Right lobe of liver (tissue), 6 donors: ENCODE measurements around the gene CFAP100. TPM values are rescaled to one million over a fixed set of nuclear protein-coding genes. Genes with fewer than 3 reads are reported as not detected.

ENCODE experiments used
- ATAC-seq, 4 donors: fragments of 200-7000 bp; cut with Tn5 transposase; one replicate each; pipeline ENCODE4 v1.9.1; 2020; ENCODE audit warnings: mild to moderate bottlenecking in 4 of 4, moderate library complexity in 4 of 4
- DNase-seq, 3 donors: peaks; one replicate each; pipeline ENCODE4 v3.0.0-alpha.2; 2020
- H3K27ac ChIP-seq, 3 donors: fragments of 200-600 bp; one replicate each; pipeline ENCODE4 v1.8.0; 2022
- H3K27me3 ChIP-seq, 2 donors: fragments of 200-600 bp; one replicate each; pipeline ENCODE4 v1.8.0; 2022
- H3K36me3 ChIP-seq, 4 donors: fragments of 200-600 bp; sonication (generic) in 1 of 4; one replicate each; pipeline versions ENCODE4 v1.5.1 to v1.8.0; 2017 to 2022; ENCODE audit warnings: control low read depth in 1 of 4
- H3K4me1 ChIP-seq, 4 donors: fragments of 200-600 bp; sonication (generic) in 1 of 4; one replicate each; pipeline versions ENCODE4 v1.5.1 to v1.8.0; 2017 to 2022; ENCODE audit warnings: control low read depth in 1 of 4
- H3K4me3 ChIP-seq, 3 donors: fragments of 200-600 bp; one replicate each; pipeline ENCODE4 v1.8.0; 2022
- H3K9me3 ChIP-seq, 4 donors: fragments of 200-600 bp; sonication (generic) in 1 of 4; one replicate each; pipeline versions ENCODE4 v1.5.1 to v1.8.0; 2017 to 2022; ENCODE audit warnings: control low read depth in 1 of 4
- POLR2A ChIP-seq: fragments of 450-650 bp; IDR thresholded peaks from one replicate; pipeline ENCODE4 v1.6.1; 2017; ENCODE audit warnings: antibody characterized with exemption, mild to moderate bottlenecking
- WGBS: methylation state at CpG from one replicate; pipeline ENCODE4 v1.1.6; 2018; ENCODE audit warnings: low coverage, low lambda C conversion rate; ENCODE audit not compliant: insufficient coverage; ENCODE audit errors: missing lambda C conversion rate; 5-methylcytosine and 5-hydroxymethylcytosine counted together
- intact Hi-C, 2 donors: fragments of 100-400 bp; cut with DNase I; formaldehyde crosslinking; loops; one replicate each; pipeline versions ENCODE4 v1.11.2 to v1.14.1; 2022
- total RNA-seq, 6 experiments: library from RNA; depleted of rRNA in 2 of 6; stranded (reverse); fragments of >200 nt in 2 of 6; fragmentation: NEBNext Ultra II Directional in 3 of 6; extraction: Animal tissue kit (Norgen Biotek cat#: 25700) in 3 of 6; gene quantifications; one replicate each; pipeline versions ENCODE4 v1.1.0 to v1.2.4, GENCODE V29; 2016 to 2023
- TF ChIP-seq, protein P1 (sequence below), 4 donors: fragments of 200-600 bp in 3 of 4; fragments of 450-650 bp in 1 of 4; IDR thresholded peaks; one replicate each; pipeline versions ENCODE4 v1.5.1 to v1.8.0; 2016 to 2022; ENCODE audit warnings: antibody characterized with exemption in 4 of 4, mild to moderate bottlenecking in 2 of 4
- donor health status: DM: no; HTN: yes; CAD: no.
- donor health status: DM: no; HTN: no; CAD: no.
- donor health status: DM: no; HTN: no; CAD: no.
- donor health status: DM: no; HTN: yes; CAD: no.
- donor health status: DM: no; HTN: yes; CAD: no.

Gene CFAP100
- total RNA-seq, 6 experiments from 2014 or later = not detected

DNA sequence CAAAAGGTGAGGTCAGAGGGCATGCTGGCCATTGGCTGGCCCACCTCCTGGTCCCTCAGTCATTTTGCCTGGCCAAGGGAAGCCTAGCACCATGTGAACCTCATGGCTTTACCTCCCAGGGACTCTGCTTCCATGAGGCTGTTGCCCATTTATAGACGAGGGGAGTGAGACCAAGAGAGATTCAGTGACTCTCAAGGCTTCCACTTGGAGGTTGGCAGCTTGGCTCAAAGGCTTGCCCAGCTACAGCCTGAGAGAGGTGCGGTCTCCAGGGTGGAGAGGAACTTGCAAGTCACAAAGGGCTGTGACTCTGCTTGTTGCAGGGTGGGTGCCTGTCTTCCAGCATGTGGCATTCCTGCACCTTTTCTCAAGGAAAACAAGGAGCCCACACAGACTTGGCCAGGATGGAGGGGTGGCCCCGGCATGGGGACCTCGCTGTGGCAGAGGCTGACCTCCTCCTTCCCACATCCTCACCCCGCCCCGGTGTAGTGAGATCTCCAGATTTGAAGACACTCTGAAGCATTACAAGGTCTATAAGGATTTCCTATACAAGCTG, 24.5 kb downstream of the CFAP100 start:
- intact Hi-C loops = no loop called here

DNA sequence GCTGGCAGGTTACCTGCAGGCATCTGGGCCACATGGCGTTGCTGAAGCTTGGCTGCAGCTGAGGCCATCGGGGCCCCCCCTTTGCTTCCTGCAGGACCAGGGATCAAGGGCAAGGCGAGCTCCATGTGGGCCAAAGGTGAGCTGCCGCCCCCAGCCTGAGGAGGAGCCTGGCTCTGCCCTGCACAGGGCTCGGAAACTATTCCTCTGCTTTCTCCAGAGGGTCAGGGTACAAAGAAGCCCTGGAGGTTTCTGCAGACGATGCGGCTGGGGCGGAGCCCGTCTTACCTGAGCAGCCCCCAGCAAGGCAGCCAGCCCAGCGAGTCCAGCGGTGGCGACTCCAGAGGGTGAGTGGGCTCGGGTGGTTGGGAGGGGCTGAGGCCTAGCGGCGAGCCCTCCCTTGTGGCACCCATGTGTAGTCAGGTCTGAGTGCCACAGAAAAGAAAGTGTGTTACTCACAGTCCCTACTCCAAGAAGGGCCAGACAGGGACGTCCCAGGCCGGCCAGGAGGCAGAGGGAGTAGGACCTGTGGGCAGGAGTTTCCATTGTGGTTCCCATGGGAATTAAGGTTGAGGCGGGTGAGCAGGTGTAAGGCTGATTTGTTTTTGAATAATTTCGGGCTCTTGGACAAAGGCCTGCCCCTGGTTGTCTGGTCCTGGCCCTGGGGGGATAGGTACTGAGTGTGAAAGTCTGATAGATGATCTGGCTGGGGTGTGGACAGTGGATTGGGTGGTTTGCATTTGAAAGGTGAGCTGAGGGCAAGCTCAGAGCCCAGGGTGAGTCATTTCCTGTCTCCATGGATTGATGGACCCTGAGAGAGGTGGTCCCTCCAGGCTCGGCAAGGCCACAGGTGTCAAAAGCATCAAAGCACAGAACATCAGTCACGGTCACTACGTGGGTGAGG, 25.4 kb downstream of the CFAP100 start:
- TF ChIP-seq, protein P1, sequence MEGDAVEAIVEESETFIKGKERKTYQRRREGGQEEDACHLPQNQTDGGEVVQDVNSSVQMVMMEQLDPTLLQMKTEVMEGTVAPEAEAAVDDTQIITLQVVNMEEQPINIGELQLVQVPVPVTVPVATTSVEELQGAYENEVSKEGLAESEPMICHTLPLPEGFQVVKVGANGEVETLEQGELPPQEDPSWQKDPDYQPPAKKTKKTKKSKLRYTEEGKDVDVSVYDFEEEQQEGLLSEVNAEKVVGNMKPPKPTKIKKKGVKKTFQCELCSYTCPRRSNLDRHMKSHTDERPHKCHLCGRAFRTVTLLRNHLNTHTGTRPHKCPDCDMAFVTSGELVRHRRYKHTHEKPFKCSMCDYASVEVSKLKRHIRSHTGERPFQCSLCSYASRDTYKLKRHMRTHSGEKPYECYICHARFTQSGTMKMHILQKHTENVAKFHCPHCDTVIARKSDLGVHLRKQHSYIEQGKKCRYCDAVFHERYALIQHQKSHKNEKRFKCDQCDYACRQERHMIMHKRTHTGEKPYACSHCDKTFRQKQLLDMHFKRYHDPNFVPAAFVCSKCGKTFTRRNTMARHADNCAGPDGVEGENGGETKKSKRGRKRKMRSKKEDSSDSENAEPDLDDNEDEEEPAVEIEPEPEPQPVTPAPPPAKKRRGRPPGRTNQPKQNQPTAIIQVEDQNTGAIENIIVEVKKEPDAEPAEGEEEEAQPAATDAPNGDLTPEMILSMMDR (IDR thresholded peaks at IDR 0.05) = no peak
- no peak for TF ChIP-seq POLR2A
- no peaks in the 10 kb centered on the region for H3K4me1 ChIP-seq
- H3K27me3 ChIP-seq = no peaks in the 10 kb centered on the region
- H3K4me3 ChIP-seq = no peak overlapping the region
- peak in 1 of 3 donors; percentile 53 for DNase-seq
- H3K27ac ChIP-seq = no peak overlapping the region
- 100% methylated on average over 2 of the region's 22 CpGs for WGBS
- intact Hi-C loops = no loop called here
- H3K9me3 ChIP-seq = no peaks in the 10 kb centered on the region
- ATAC-seq = peak in 1 of 4 donors; percentile 50
- no peaks in the 10 kb centered on the region for H3K36me3 ChIP-seq

More for the DNA sequence above, 24.5 kb downstream of the CFAP100 start:
- no peaks in the 10 kb centered on the region for H3K36me3 ChIP-seq
- no peaks in the 10 kb centered on the region for H3K9me3 ChIP-seq
- no peaks in the 10 kb centered on the region for H3K4me1 ChIP-seq
- no peak overlapping the region for H3K27ac ChIP-seq
- H3K27me3 ChIP-seq = no peaks in the 10 kb centered on the region
- no peak overlapping the region for H3K4me3 ChIP-seq
- WGBS = 67% methylated on average over 2 of the region's 6 CpGs
- ATAC-seq = no peak
- TF ChIP-seq POLR2A = no peak
- TF ChIP-seq, protein P1 (IDR thresholded peaks at IDR 0.05) = no peak
- no peak for DNase-seq

DNA sequence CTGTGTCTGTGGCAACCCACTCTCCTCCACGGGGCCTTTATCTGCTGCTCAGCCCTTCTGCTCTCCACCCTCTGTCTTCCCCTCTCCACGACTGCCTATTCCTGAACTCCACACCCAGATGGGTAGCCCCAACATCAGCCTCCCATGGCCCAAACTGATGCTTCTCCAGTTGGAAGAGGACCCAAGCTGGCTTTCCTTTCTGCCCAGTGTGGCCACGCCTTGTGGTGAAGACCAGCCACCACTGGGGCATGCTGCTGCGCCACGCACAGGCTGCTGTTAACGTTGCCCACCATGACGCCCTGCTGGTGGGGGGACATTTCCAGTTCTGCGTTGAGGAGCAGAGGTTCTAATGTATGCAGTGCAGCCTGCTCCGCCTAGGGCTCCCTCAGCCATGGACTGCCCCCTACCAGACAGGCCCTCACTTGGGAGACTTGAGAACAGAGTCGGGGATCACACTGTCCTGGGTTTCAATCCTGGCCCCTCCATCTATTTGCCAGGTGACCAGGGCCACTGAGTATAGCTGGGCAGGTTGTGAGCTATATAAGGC, 26.9 kb downstream of the CFAP100 start:
- WGBS = 44% methylated on average over 4 of the region's 10 CpGs
- peaks cover 0 to 7% (median 0%) of the 10 kb centered on the region in 4 donors for H3K9me3 ChIP-seq
- no peaks in the 10 kb centered on the region for H3K4me1 ChIP-seq
- no peak overlapping the region for H3K27ac ChIP-seq
- no peaks in the 10 kb centered on the region for H3K27me3 ChIP-seq
- intact Hi-C loops = no loop called here
- no peak overlapping the region for H3K4me3 ChIP-seq
- ATAC-seq = no peak
- H3K36me3 ChIP-seq = no peaks in the 10 kb centered on the region
- peak in 1 of 3 donors; percentile 34 for DNase-seq
- TF ChIP-seq, protein P1 (IDR thresholded peaks at IDR 0.05) = no peak
- TF ChIP-seq POLR2A = no peak

GRCh38 chr3:126422121-126422520, 27.4 kb downstream of the CFAP100 start:
- Histone ChIP-seq H3K36me3 (no peaks in the 10 kb centered on the region), H3K4me3 (no peak overlapping the region), H3K4me1 (no peaks in the 10 kb centered on the region), H3K9me3 (peaks cover 0 to 7% (median 0%) of the 10 kb centered on the region in 4 donors), H3K27me3 (no peaks in the 10 kb centered on the region), H3K27ac (no peak overlapping the region)
- ATAC-seq = no peak
- DNase-seq = peak in 1 of 3 donors; percentile 39
- intact Hi-C loops = no loop called here
- 40% methylated on average over 2 of the region's 8 CpGs for WGBS
- no peak for TF ChIP-seq POLR2A
- TF ChIP-seq, protein P1 (IDR thresholded peaks at IDR 0.05) = no peak
